ENCODE measurements around the gene ATP11C.
"Not testable (repeated sequence)": the region's sequence is repeated elsewhere in the genome, so short reads cannot be mapped to it uniquely, and the experiment has no call there.

ATP11C gene
- 54.1 to 72.7 reads per million in 2 donors for total RNA-seq

DNA sequence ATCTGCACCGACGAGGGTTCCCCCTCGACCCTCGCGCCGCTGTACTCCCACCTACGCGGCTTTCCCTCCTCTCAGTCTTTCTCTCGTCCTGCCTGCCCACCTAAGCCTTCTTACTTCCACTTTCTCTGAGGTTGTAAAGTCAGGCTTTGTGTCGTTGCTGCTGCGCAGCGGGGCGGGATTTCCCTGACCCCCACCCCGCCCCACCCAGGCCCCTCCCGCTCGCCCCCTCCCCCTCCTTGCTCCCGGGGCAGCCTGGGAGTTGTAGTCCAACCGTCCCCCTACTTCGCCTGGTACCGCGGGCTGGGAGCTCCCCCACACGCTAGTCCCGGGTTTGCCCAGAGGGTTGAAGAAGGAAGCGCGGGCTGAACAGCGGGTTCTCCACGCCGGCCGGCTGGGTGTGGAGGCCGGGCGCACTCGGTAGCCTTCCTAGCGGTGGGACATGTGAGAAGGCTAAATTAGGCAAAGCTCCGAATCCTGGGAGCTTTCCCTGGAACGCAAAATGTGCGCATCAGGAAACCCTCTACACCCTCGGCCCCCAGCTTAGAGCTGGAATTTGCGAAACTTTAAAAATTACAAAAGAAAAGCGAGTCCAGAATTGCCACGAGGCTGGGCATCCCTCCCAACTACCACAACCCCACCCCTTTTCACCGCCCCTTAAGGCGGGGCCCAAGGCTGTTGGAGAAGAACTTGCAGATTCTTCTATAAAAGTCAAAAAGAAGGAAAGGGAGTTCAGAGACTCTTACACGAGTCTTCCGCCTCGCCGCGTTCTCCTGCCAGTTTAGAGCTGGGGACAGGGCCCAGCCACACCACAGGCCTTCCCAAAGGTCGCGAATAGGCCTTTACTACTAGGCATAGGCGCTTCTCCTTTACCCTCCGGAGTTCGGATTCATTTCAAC, at the start of gene ATP11C:
TSS of gene ATP11C (minus strand) at position 153 of the 896 bp plus-strand sequence. CDS start 1,011 bp downstream, outside the sequence.
- peak; percentile 78 for DNase-seq

DNA sequence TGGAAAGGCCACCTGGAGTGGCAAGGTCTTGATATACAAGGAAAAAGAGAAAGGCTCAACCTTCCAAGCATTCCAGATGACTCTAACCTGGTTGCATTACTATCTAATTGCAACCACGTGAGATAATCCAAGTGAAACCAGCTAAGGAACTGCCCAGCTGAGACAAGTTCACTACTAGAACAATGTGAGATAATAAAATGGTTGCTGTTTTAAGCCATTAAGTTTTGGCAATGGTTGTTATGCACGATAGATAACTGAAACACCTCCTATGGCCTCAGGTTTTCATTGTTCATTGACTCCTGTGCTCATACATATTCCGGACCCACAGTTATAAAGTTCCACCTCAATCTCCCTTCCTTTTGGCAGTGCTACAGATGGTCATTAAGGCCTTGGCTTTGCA, 41.6 kb upstream of the ATP11C start:
- DNase-seq, result no peak

DNA sequence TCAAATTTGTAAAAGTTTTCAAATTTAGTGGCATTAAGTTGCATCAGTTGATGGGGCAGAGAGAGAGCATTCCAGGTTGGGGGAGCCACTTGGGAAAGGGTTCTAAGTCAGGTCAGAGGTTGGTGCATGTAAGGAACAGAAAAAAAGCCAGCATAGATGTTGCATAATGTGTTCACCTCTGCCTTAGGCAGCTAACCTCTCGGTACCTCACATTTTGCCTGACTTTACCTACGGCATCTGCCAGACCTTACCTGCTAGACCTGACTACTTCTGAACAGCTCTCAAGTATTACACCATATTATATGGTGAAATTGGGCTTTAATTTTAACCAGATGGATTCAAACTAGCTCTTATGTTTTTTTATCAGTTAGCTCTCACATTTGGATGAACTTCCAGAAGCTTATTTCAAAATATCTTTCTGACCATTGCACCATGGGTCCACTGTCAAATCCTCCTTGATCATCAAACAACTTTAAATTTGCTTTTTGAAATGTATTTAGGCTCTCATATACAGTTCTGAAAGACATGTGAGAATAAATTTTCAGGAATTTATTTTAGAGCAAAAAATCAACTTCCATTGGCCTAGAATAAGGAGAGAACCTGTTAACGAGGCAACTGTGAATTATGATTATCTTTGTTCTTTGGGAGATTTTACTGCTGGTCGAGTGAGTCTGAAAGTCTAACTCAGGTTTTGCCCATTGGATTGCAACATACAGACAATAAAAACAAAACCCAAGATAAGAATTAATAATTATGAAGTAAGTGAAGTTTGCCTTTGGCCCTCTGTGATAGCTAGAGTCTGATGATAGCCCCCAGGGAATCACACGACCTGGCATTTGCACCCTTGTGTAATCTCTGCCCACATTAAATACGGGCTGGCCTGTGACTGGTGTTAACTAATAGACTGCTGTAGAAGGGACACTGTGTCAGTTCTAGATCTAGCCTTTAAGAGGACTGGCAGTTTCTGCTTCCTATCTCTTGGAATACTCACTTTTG, 40.1 kb upstream of the ATP11C start:
- no peak for DNase-seq

DNA sequence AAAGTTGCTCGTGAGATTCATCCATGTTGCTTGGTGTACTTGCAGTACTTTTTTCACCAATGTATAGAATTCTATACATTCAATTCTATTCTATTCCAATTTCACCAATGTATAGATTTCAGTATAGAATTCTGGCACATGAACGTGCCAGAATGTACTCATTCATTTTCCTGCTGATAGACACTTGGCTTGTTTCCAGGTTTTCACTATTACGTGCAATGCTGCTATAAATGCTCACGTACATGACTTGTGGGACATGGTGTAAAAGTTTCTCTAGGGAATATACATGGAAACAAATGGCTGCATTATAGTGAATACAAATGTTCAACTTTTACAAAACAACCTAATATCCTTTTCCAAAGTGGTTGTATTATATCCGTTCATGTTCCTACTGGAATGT, 39.3 kb upstream of the ATP11C start:
- DNase-seq, result no peak

DNA sequence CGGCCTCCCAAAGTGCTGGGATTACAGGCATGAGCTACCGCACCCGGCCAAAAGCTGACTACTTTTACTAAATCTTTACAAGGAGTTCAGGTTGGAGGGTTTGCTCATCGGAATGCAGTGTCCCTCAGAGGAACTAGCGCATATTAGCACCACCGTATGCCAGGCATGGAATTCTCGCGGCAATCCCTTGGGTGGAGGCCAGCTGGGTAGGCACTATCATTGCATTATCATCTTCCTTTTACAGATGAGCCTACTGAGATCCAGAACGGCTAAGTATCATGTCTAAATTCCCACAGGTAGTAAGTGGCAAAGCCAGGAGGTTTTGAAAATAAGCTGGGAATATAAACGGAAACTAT, 38.5 kb upstream of the ATP11C start:
- DNase-seq, result no peak

DNA sequence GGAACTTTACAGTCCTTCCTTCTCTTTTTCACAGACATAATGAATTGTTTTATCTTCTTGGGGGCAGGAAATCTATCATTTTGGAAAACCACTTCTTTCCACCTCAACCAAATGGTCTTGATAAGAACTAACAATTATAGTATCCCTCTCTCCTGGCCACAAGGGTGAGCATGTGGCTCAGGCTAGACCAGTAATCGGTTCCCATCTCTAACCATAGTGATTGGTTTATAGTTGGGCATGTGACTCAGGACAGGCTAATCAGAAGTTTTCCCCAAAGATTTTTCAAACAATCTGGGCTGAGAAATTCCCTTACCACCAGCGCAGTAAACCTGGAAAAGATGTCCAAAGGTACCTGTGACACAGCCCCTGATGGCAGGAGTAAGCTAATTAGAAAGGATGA, 36.4 kb upstream of the ATP11C start:
- DNase-seq, result no peak

DNA sequence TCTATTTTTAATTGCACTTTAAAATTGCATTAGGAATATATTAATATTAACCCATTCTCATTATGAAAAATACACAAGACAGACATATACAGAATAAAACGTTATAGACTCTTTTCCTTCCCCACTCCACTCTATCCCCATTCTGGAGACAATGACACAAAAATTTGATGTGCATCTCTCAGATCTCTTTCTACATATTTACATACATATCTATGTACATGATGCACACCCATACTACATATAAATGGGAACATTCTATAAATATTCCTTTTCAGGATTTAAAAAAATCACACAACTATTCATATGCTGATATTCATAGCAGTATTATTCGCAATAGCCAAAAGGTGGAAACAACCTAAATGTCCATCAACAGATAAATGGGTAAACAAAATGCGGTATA, 34.9 kb upstream of the ATP11C start:
- DNase-seq, result no peak

DNA sequence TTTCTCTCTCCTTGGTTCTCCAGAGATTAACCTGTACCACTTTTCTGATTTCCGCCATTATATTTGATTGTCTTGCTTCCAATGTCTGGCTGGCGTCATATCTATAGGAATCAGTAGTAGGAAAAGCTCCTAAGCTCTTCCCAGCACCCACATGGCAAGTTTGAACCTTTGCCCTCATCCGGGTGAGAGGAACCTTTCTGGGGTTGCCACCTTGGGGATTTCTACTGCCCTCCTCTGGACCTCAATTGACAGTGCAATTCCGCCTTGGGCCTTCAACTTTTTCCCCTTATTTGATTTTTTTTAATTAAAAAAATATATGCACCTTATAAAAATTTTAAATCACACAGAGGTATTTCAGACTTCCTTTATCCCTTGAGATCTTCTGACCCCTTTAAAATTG, 34.4 kb upstream of the ATP11C start:
- DNase-seq, result no peak

DNA sequence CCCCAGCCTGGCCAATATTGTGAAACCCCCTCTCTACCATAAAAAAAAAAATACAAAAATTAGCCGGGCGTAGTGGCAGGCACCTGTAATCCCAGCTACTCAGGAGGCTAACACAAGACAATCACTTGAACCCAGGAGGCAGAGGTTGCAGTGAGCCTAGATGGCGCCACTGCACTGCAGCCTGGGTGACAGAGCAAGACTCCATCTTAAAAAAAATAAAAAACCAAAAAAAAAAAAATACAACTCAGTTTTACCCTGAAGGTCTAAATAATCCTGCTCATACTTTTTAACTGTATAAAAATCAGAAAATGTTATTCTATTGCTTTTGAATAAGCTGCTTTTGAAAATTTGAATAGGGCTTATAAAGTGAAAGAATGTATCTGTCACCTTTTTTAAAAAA, 33.3 kb upstream of the ATP11C start:
- not testable (repeated sequence) for DNase-seq

DNA sequence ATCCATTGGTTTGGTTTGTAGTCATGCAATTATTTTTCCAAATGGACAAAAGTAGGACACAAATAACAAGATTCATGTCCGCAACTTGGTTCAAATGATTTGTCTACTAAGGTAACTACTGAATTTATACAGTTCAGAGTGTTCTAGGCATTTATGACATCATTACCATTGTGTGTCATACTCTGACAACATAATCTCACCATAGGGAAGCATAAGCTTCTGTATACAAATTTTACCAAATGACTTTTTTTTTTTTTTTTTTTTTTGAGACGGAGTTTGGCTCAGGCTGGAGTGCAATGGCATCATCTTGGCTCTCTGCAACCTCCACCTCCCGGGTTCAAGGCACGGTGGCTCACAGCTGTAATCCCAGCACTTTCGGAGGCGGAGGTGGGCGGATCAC, 32.6 kb upstream of the ATP11C start, which contains the start of gene CXorf66:
TSS of gene CXorf66 (minus strand) at position 101 of the 400 bp plus-strand sequence. CDS start at position 76, 25 bp downstream.
- no peak for DNase-seq

DNA sequence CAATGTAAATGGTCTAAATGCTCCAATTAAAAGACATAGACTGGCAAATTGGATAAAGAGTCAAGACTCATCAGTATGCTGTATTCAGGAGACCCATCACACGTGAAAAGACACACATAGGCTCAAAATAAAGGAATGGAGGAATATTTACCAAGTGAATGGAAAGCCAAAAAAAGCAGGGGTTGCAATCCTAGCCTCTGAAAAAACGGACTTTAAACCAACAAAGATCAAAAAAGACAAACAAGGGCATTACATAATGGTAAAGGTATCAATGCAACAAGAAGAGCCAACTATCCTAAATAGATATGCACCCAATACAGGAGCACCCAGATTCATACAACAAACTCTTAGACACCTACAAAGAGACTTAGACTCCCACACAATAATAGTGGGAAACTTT, 28.2 kb upstream of the ATP11C start:
- DNase-seq, result not testable (repeated sequence)

DNA sequence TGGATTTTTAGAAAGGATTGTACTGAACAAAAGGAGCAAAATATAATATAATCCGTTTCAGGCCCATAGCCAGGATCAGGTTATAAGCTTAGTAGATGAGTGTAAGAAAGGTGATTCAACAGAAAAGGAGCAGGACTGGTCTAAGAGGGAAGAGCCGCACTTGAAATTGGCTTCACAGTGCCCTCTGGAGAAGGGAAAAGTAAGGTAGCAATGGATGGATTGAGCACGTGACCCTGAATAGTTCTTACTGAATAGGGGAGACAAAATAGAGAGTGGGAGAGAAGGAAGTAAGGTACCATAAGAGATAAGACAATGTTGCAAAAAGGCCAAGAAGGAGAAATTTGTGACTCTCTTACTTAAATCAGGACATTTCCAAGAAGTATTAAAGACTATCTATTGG, 16.9 kb upstream of the ATP11C start:
- DNase-seq, result no peak

DNA sequence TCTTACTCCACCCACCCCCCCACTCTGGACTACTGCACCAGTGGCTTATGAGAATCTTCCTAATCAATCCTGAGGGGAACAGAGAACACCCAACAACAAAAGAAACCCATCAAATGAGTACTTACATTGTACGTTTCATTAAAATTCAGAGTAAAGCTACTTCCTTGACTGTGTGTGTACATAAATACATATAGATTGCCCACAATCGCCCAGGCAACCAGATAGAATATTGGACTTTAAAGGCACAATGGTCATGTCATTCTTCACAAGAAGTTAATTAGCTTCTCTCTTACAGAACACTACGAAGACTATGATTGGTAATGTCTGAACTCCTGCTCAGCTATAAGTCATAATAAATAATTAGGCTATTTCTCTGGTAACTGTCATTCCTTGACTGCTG, 12.2 kb upstream of the ATP11C start:
- no peak for DNase-seq

DNA sequence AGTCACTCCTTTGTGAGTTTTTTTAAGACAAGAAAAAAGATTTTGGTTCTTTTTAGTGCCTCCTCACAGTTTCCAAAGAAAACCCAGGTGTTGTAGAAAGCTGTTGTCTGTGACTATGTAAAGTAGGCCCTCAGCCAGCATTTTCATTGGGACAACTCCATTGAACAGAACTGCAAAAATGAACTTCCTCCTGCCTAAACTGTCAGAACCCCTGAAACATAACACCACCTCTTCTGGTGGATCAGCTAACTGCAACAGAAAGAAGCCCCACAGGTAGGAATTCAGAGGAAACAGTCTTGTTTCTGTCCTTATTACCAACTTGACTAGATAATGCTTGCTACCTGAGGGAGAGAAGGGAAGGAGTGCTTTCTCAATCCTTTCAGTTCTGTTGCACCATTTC, 3.4 kb upstream of the ATP11C start:
- no peak for DNase-seq

DNA sequence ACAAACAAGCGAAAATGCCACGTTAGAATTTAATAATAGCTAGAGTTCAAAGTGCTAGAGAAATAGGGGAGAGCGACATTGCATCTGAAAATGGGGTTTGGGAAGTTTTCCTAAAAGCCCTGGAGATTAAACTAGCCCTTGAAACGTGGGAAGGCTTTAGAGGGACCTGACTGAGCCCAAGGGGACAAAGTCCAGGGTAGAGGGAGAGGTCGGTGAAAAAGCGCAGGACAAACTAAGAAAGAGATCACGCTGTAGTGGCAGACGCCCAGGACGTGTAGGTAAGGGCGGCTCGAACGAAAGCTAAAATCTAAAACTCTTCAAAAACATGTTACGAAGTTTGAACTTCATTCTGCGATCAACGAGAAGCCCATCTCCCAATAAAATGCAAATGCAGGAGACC, 1.1 kb upstream of the ATP11C start:
- DNase-seq, result no peak

DNA sequence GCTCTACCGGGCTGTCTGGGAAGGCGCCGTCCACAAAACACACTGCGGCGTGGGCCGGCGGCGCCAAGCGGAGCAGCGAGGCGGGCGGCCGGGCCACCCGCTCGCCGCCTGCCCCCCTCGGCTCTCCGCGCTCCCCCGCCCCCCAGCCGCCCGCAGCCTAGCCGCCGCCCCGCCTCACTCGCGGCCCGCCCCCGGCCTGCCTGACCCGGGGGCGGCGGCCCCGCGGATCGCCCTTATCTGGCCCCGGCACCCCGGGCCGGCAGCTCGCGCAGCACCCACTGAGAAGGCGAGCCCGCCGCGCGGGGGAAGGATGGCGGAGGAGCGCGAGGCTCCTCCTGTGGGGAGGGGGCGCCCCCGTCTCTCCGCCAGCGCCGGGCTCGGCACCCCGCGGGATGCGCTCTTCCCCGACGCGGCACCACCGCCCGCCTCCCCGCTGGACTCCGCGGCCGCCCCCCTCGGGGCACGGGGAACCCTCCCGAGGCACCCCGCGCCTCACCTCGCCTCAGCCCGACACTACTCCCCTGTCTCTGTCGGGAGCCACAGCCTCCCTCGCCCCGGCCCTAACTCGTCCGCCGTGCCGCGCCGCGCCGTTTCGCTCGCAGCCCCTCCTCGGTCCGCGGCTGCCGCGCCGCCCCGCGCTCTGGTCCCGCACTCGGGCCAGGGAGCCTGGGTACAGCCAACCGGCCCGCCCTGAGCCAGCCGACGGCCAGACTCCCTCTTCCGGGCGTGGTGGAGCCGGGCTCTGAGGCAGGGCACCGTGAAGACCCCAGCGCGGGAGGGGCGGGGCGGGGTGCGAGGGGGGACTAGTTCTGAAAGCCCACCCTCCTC, 566 bp downstream of the ATP11C start:
- DNase-seq, result peak; percentile 43

DNA sequence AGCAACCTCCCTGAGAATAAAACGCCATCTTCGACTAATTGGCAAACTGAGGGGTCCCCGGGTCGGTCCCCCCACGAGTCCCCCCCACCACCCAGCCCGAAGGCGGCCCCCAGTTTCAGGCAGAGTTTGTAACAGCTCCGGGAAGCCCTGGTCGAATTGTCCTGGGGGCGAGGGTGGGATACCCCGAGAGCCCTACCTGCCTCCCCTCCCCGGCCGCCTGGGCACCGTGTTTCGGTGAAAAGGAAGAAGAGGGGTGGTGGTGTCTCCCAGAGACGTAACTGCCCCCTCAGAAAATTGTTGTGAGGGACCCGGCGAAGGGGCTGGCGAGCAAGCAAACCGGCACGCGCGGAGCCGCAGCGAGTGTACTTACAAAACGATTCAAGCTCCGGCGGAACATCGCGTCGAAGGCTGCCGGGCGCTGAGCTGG, 1.2 kb downstream of the ATP11C start:
- DNase-seq, result no peak

DNA sequence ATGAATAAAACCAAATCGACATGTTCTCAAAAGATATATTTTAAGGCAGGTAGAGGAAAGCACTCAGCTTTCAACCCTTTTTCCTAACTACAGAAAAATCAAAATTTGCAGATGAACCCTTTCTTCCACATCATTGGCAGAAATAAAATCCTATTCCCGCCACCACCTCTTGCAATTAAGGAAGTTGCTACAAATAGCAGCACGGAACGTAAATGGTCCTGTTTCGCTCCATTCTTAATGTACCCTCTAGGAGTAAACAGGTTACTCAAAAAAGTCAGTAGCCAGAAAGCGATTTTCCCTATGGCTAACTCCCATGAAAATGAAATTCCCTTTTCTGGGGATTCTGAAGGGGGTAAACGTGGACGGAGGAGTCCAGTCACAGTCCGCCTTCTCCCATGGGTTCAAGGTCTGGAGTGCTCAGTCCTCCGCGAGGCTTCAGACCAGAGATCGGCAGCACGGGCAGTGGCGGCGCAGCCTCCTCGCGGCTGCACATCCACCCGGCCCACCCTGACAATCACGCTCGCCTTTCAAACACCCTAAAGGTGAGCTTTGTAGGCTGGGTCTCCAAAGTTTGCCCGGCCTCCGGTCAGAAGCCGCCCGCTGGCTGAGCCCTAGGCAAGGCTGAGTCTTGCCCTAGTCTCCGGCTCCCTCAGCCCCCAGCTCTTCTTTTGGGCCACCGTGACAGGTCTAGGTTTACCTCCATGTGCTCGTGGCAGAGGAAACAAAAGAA, 1.8 kb downstream of the ATP11C start:
- no peak for DNase-seq

DNA sequence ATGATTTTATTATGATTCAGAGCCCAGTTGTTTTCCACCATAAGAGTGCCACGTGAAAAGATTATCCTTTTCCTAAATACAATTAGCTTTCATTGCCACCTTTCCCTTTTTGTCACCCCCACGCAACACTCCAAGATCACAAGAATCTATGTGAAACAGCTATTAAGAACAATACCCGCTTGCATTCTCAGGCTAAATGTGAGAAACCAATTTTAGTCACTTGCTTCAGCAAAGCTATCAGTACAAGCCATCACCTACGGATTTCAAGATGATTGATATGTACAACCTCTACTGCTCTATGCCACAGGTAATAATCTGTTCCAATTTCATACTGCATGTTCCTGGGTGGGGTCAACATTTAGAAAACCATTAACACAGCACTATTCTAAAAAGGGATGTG, 2.5 kb downstream of the ATP11C start:
- no peak for DNase-seq

DNA sequence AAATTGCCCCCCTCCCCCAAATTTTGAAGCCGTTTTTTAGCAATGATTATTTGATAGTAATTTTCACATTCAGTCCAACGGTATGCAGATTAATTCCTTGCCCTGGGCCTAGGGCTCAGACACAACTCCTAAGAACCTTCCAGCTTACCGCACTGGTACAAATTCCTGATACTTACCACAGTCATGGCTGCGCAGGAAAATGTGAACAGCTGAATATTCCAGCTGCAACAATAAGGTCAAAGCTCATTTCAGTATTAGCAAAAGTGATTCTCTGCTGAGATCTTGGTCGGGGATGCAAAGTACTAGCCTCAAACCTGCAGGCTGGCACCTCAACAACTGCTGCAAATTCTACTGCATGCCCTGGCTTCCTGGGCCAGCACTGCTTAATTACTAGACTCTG, 3.0 kb downstream of the ATP11C start:
- DNase-seq, result no peak

DNA sequence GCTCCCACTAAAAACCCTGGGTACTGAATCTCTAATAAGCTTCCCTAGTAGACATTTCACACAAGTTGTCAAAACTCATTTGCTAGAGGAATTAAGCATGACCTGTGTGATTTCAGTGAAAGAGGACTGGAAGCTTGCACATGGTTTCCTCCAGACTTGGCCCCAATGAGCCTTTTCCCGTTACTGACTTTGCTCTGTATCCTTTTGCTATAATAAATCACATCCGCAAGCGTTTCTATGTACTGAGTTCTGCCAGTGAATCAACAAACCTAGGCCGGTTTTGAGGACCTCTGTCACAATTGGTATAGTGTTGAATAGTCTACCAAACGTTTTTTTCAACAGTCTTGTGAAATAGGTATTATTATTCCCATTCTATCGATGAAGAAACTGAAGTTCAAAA, 8.2 kb downstream of the ATP11C start:
- no peak for DNase-seq
